ENCODE results near the gene DHRS12.

DNA sequence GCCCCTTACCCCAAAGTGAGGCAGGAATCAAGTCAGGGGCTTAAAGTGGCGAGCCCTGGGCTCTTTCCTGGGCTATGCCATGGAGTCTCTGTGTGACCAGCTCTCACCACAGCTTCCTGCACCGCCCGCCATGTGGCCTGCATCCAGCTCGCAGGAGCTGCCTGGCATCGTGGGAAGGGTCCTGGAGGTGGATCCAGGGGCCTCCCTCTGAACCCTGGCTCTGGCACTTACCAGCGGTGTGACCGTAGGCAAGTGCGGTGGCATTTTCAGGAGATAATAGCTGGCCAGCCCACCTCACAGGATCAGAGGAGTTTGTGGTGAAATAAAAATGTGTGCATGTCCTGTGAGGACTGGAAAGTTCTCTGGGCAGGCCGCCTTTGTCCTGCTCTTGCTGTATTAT lies 26.0 kb downstream of the DHRS12 start:
- TF ChIP-seq, protein P1, sequence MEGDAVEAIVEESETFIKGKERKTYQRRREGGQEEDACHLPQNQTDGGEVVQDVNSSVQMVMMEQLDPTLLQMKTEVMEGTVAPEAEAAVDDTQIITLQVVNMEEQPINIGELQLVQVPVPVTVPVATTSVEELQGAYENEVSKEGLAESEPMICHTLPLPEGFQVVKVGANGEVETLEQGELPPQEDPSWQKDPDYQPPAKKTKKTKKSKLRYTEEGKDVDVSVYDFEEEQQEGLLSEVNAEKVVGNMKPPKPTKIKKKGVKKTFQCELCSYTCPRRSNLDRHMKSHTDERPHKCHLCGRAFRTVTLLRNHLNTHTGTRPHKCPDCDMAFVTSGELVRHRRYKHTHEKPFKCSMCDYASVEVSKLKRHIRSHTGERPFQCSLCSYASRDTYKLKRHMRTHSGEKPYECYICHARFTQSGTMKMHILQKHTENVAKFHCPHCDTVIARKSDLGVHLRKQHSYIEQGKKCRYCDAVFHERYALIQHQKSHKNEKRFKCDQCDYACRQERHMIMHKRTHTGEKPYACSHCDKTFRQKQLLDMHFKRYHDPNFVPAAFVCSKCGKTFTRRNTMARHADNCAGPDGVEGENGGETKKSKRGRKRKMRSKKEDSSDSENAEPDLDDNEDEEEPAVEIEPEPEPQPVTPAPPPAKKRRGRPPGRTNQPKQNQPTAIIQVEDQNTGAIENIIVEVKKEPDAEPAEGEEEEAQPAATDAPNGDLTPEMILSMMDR (IDR thresholded peaks at IDR 0.05) = no peak
- TF ChIP-seq POLR2A (IDR thresholded peaks at IDR 0.05) = no peak

Measured in right lobe of liver (tissue), 4 donors.